Tibial artery (tissue), 4 donors: ENCODE measurements around the gene HDAC4.
A peak's percentile ranks its signal among the peaks of the same experiment; 100 is the strongest.

Source experiments
- DNase-seq, 2 donors: peaks; one replicate each; pipeline ENCODE4 v3.0.0-alpha.2; 2019
- H3K27ac ChIP-seq, 2 donors: fragments of 200-600 bp; sonication (generic) in 1 of 2; 1 replicate in 1 of 2; 2 replicates in 1 of 2; pipeline ENCODE4 v1.5.1; 2018 to 2019; ENCODE audit warnings: mild to moderate bottlenecking in 1 of 2
- H3K27me3 ChIP-seq, 2 donors: fragments of 200-600 bp; sonication (generic) in 1 of 2; one replicate each; pipeline versions ENCODE4 v1.5.1 to v1.6.0; 2016 to 2019
- H3K36me3 ChIP-seq, 3 donors: fragments of 200-600 bp; sonication (generic) in 2 of 3; one replicate each; pipeline ENCODE4 v1.5.1; 2016 to 2019; ENCODE audit warnings: mild to moderate bottlenecking in 2 of 3
- H3K4me1 ChIP-seq, 4 donors: fragments of 200-600 bp; sonication (generic) in 2 of 4; 1 replicate in 3 of 4; 2 replicates in 1 of 4; pipeline ENCODE4 v1.5.1; 2016 to 2019
- H3K4me3 ChIP-seq, 2 donors: fragments of 200-600 bp; sonication (generic) in 1 of 2; 1 replicate in 1 of 2; 2 replicates in 1 of 2; pipeline ENCODE4 v1.5.1; 2018 to 2019; ENCODE audit warnings: mild to moderate bottlenecking in 2 of 2
- H3K9me3 ChIP-seq, 3 donors: fragments of 200-600 bp; sonication (generic) in 1 of 3; one replicate each; pipeline ENCODE4 v1.5.1; 2016 to 2019
- intact Hi-C: fragments of 100-400 bp; cut with DNase I; formaldehyde crosslinking; loops from one replicate; pipeline ENCODE4 v1.15.0; 2023; ENCODE audit warnings: low total_unique reads
- TF ChIP-seq, protein P1 (sequence below), 2 experiments: fragments of 200-600 bp in 1 of 2; fragments of 450-650 bp in 1 of 2; IDR thresholded peaks; one replicate each; pipeline ENCODE4 v1.5.1; 2017 to 2019; ENCODE audit warnings: antibody characterized with exemption in 2 of 2, mild to moderate bottlenecking in 1 of 2, moderate library complexity in 1 of 2

HDAC4 gene

DNA sequence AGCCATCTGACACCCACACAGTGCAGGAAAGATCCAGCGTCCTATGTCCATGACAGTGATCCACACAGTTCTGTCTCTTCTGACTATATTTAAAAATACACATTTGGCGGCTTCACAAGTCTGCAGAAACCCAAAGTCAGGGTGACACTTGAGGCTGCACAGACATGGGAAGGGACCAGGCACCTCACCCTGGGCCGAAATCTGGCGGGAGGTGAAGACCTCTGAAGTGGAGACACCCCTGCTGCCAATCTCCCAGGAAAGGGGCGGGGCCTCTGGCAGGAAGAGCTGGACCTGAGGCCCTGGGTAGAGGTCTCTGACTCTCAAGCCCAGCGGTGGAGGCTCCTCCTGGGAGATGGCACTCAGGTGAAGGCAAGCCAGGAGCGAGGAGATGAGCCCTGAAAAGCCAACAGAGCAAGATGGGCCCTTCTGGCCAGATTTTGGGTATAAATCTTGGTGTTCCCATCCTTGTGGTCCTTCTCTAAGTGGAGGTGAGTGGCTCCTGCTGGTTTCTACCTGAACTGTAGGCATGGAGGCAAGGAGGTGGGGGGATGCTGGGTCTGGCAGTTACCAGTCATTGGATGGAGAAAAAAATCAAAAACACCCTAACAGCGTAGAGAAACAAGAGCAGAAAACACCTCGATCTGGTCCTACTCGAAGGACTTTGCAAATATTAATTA, 248.4 kb downstream of the HDAC4 start:
- H3K27ac ChIP-seq, result peak overlapping the region; percentile 51 to 55
- TF ChIP-seq, protein P1, sequence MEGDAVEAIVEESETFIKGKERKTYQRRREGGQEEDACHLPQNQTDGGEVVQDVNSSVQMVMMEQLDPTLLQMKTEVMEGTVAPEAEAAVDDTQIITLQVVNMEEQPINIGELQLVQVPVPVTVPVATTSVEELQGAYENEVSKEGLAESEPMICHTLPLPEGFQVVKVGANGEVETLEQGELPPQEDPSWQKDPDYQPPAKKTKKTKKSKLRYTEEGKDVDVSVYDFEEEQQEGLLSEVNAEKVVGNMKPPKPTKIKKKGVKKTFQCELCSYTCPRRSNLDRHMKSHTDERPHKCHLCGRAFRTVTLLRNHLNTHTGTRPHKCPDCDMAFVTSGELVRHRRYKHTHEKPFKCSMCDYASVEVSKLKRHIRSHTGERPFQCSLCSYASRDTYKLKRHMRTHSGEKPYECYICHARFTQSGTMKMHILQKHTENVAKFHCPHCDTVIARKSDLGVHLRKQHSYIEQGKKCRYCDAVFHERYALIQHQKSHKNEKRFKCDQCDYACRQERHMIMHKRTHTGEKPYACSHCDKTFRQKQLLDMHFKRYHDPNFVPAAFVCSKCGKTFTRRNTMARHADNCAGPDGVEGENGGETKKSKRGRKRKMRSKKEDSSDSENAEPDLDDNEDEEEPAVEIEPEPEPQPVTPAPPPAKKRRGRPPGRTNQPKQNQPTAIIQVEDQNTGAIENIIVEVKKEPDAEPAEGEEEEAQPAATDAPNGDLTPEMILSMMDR (IDR thresholded peaks at IDR 0.05), result no peak
- H3K4me3 ChIP-seq, result no peak overlapping the region
- H3K27me3 ChIP-seq, result no peaks in the 10 kb centered on the region
- intact Hi-C loops, result no loop called here
- H3K4me1 ChIP-seq, result peaks cover 0 to 4% (median under 1%) of the 10 kb centered on the region in 4 donors
- no peaks in the 10 kb centered on the region for H3K9me3 ChIP-seq
- peaks cover 7 to 86% (median 46%) of the 10 kb centered on the region in 3 donors for H3K36me3 ChIP-seq
- peak; percentile 29 to 65 for DNase-seq

DNA sequence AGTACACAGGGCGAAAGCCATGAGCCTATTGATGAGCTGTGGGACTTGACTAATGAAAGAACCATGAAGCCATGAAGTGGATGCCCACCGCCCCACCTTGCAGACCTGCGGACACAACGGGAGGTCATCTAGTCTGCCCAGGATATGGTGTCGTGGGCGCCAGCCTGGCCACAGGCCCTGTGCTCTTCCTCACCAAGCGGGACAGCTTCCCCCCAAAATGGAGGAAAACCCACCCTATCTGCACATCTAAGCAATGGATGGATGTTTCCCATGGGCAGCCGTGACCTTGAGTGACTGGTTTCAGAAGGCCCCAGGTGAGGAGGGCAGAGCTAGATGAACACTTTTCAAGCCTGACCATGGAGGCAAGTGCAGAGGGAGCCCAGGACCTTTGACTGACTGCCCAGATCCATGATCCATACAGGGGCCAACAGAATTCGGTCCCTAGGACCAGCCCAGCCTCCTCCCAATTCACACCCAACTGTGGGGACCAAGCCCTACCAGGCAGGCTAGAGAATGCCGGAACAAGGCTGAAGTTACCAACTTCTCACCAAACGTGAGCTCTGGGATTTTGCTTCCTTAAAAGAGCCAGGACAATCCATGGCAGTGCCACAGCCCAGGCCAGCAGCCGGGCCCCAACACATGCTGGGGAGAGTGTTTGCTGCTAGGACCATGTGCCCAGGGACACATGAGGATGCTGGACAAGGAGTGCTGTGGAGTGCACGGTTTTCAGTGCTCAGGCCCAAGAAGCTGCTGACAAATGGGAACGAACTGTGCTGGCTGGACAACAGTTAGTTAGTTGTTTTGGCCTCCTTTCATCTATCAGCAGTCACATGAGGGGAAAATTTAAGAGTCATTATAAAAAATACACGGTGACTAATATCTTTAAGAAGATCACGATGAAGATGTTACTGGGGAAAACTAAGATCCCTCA, 249.4 kb downstream of the HDAC4 start:
- Histone ChIP-seq H3K27me3 (no peaks in the 10 kb centered on the region), H3K27ac (peak overlapping the region; percentile 57 to 59), H3K4me3 (no peak overlapping the region), H3K4me1 (peaks cover 0 to 4% (median 0%) of the 10 kb centered on the region in 4 donors), H3K9me3 (no peaks in the 10 kb centered on the region), H3K36me3 (peaks cover 7 to 87% (median 47%) of the 10 kb centered on the region in 3 donors)
- TF ChIP-seq, protein P1 (IDR thresholded peaks at IDR 0.05), result no peak
- peak; percentile 76 to 83 for DNase-seq
- intact Hi-C loops, result no loop called here

DNA sequence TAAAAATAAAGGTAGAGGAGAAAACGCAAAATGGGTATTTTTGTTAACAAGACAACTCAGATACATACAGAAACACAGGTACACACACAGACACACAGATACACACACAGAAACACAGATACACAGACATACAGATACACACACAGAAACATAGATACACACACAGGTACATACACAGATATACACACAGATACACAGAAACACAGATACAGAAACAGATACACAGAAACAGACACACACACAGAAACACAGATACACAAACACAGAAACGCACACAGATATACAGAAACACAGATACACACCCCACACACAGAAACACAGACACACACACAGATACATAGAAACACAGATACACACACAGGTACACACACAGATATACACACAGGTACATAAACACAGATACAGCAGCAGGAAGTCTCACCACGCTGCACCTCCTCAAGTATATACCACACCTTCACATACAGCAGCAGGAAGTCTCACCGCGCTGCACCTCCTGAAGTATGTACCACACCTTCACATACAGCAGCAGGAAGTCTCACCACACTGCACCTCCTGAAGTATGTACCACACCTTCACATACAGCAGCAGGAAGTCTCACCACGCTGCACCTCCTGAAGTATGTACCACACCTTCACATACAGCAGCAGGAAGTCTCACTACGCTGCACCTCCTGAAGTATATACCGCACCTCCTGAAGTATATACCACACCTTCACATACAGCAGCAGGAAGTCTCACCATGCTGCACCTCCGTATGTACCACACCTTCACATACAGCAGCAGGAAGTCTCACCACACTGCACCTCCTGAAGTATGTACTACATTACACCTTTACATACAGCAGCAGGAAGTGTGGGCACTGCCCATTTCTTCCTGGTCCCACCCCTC, 250.5 kb downstream of the HDAC4 start:
- Histone ChIP-seq H3K27me3 (no peaks in the 10 kb centered on the region), H3K36me3 (peaks cover 0 to 86% (median 36%) of the 10 kb centered on the region in 3 donors), H3K4me3 (no peak overlapping the region), H3K27ac (peak overlapping the region in 1 of 2 donors; percentile 59), H3K4me1 (peaks cover 0 to 4% (median 0%) of the 10 kb centered on the region in 4 donors), H3K9me3 (no peaks in the 10 kb centered on the region)
- TF ChIP-seq, protein P1 (IDR thresholded peaks at IDR 0.05), result no peak
- intact Hi-C loops, result no loop called here
- DNase-seq, result peak in 1 of 2 donors; percentile 14

DNA sequence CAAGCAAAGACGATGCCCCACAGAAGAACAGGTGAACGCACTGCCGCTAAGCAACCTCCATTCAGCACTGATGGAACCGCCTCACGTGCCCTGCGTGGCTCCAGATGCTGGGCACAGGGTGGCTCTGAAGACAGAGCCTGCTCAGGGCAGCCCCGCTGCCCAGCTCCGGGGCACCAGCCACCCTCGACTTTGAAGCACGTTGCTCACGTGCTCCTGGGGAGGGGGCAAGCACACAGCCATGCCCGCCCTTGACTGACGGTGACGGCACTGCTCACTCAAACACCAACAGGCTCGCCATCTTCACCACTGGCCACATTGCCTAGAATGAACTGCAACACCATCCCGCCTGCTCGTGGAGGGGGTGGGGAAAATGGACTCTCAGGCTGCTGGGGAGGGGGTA, 251.3 kb downstream of the HDAC4 start:
- TF ChIP-seq, protein P1 (IDR thresholded peaks at IDR 0.05), result no peak
- peaks cover 0 to 4% (median 0%) of the 10 kb centered on the region in 4 donors for H3K4me1 ChIP-seq
- H3K9me3 ChIP-seq, result no peaks in the 10 kb centered on the region
- no peak overlapping the region for H3K27ac ChIP-seq
- peaks cover 0 to 86% (median 35%) of the 10 kb centered on the region in 3 donors for H3K36me3 ChIP-seq
- peak; percentile 12 to 56 for DNase-seq
- no peaks in the 10 kb centered on the region for H3K27me3 ChIP-seq
- intact Hi-C loops, result loop anchor here (5.0 kb wide), 1 partner anchor 248 kb away; no protein-coding TSS in a partner anchor
- no peak overlapping the region for H3K4me3 ChIP-seq
